GM21825 (cell line): Measurements from ENCODE around the gene PSMB5.
A peak's percentile ranks its signal among the peaks of the same experiment; 100 is the strongest.
"Not testable (repeated sequence)": the region's sequence is repeated elsewhere in the genome, so short reads cannot be mapped to it uniquely, and the experiment has no call there.

Experiments used
- ATAC-seq: cut with Tn5 transposase; IDR thresholded peaks from one replicate; pipeline ENCODE4 v1.9.1; 2021; ENCODE audit warnings: mild to moderate bottlenecking, moderate library complexity; ENCODE audit not compliant: unreplicated experiment

The PSMB5 gene

GRCh38 chr14:23020143-23021128 lies 14.3 kb downstream of the PSMB5 start:
- ATAC-seq, result no peak

DNA sequence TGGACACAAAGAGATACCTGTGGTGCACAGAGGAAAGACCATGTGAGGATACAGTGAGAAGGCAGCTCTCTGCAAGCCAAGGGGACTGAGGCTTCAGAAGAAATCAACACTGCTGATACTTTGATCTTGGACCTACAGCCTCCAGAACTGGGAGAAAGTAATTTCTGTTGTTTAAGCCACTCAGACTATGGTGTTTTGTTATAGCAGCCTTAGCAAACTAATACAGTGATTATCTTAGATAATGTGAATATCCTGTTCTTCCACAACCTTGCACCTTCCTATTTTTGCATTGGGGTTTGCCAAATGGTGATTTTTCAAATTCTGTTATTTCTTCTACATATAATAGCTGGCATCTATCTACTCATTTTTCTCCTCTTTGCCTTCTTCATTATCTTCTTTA lies 16.6 kb downstream of the PSMB5 start:
- no peak for ATAC-seq

- ATAC-seq, result no peak
These were observed 17.6 kb downstream of the PSMB5 start for GRCh38 chr14:23017091-23017490.

DNA sequence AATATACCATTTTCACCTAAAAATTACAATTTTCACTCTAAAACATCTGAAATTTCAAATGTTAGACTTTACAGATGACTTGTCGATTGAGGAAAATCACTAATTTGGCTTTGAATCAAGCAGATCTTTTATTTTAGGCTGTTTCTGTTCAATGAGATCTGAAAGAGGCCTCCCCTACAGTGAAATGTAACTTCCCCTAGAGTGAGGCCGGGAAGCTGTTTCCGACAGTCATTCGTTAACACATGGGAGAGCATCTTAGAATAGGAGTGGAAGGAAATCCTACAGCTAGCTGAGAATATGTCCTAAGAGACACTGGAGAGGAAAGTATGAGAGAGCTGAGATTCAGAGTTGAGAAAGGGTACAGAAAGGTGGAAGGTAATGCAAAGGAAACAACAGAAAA lies 19.1 kb downstream of the PSMB5 start:
- ATAC-seq, result no peak

DNA sequence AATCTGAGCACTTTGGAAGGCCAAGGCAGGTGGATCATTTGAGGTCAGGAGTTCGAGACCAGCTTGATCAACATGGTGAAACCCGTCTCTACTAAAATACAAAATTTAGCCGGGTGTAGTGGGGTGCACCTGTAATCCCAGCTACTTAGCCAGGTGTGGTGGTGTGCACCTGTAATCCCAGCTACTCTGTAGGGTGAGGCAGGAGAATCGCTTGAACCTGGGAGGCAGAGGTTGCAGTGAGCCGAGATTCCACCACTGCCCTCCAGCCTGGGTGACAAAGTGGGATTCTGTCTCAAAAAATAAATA lies 21.0 kb downstream of the PSMB5 start:
- ATAC-seq, result not testable (repeated sequence)

DNA sequence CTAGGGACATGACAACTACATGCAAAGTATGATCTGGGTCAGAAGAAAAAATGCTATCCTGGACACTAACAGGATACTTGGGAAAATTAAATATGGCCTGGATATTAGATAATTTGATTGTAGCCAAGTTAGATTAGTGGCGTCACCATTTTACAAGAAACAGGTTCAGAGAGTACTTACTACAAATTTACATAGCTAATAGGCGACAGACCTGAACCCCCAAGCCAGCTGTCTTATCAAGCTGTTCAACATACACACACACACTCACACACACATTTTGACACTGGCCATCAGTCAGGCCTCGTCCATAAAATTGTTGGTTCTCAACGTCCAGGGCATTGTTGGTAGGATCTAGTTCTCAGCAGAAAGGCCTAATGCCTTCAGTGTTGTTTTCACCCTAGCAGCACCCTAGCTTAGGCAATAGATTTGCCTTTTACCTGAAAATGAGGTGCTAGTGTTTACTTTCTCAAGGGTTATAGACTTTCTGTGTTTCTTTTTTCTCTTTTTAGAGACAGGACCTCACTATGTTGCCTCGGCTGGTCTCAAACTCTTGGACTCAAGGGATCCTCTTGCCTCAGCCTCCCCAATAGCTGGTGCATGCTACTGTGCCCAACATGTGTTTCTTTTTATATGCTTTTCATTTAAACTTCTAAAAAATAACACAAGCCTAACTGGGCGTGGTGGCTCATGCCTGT lies 21.5 kb downstream of the PSMB5 start:
- ATAC-seq, result no peak

DNA sequence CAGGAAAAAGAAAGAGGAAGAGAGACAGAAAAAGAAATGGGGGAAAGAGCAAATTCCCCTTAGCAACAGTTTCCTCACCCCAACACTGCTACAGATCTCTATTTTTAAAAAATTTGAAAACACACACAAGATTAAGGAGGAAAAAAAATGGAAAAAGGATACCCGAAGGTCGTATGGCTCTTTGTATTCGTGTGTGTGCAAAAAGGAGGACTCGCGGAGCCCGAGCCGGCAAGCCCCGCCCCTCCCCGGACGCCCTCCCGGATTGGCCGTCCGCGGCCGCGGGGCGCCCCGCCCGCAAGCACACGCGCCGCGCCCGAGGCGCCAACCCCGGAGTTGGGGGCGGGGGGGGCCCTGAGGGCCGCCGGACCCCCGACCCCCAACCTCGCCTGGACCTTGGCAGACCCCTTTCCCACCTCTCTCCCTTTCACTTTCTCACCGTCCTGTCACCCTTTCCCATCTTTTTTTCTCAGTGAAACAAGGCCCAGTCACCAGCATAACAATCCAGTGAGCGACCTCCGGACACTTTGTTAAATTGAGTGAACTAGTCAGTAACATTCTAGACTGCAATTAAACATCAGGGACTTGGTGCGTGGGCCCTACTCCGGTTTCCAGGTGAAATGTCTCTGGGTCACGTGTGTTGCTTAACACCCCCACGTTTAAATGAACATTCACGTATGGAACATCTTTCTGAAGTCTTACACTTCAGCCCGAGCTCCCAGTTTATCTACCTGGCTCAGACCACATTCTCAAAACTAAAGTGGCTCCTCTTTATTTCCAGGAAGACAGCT lies 24.6 kb downstream of the PSMB5 start, which contains the start of gene C14orf93:
Gene C14orf93 (minus strand): TSS at position 205 of the 788 bp plus-strand sequence. CDS start 11,120 bp downstream, outside the sequence.
- no peak for ATAC-seq

GRCh38 chr14:23009483-23009938 lies 25.2 kb downstream of the PSMB5 start:
- ATAC-seq, result no peak

GRCh38 chr14:23008831-23009230 lies 25.9 kb downstream of the PSMB5 start:
- no peak for ATAC-seq

- ATAC-seq, result peak; percentile 95
These were observed 27.9 kb downstream of the PSMB5 start for GRCh38 chr14:23006544-23007419.

DNA sequence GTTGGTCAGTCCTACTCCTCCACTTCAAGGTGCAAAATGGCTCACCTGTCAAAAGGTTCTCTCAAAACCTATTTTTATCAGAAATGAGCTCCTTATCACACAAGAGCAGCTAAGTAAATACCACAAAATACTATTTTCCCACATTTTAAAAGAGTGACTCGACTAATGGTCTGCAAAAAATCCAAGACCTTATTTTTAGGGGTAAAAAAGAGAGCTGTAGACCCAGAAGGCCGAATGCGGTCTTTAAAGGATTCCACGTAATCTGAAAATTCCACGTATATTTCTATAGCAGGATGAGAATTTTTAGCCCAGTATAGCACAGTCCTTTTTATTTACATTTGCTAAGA lies 28.5 kb downstream of the PSMB5 start:
- no peak for ATAC-seq

DNA sequence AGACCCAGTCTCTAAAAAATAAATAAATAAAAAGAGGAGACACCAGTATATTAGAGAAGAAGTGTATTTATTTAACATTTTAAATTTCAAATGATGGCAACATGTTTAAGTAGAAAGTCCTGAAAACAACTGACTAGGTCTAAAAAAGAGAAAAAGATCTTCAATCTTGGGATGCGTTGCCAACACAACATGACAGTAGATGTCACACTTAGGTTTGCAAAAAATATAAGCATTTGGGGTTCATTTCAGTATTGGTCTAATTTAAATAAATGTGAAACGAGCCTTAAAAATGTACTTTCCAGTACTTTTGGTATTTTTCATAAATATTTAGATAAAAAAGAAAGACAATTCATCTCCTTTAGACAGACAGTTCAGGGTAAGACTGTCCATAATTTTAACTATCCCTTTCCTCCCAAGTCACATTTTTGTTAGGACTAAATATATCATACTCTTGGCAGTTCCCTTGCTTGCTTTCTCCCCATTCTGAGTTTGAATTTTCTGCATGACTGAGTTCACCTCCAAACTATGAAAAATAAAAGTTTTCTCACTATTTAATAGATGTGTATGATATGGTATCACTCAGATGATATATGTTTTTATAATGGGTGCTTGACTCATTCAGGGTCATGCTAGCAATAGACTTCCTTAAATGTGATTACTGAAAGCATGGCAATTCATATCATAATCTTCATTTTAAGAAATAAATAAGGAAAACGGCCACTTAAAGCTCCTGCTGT lies 29.1 kb downstream of the PSMB5 start:
- ATAC-seq, result no peak

- ATAC-seq, result not testable (repeated sequence)
These were observed 30.4 kb downstream of the PSMB5 start for GRCh38 chr14:23004274-23004673.

GRCh38 chr14:23002592-23002991 lies 32.1 kb downstream of the PSMB5 start:
- no peak for ATAC-seq

GRCh38 chr14:23000860-23001259 lies 33.8 kb downstream of the PSMB5 start:
- no peak for ATAC-seq

GRCh38 chr14:22998329-22999012 lies 36.2 kb downstream of the PSMB5 start:
- no peak for ATAC-seq

GRCh38 chr14:22997676-22998323 lies 36.9 kb downstream of the PSMB5 start:
- ATAC-seq, result no peak
